Liver (tissue), 3 donors: ENCODE measurements around the gene NARS2.

Source experiments
- JUND ChIP-seq, 2 donors: IDR thresholded peaks; 2 replicates each; pipeline ENCODE4 v1.6.1; 2016; ENCODE audit warnings: antibody characterized with exemption in 2 of 2
- NR2F2 ChIP-seq: IDR thresholded peaks from 2 replicates; pipeline ENCODE4 v1.6.1; 2016; ENCODE audit warnings: antibody characterized with exemption
- RAD21 ChIP-seq, 2 donors: IDR thresholded peaks; 2 replicates each; pipeline ENCODE4 v1.6.1; 2016; ENCODE audit warnings: antibody characterized with exemption in 2 of 2, mild to moderate bottlenecking in 2 of 2
- REST ChIP-seq: IDR thresholded peaks from 2 replicates; pipeline ENCODE4 v1.6.1; 2016; ENCODE audit warnings: antibody characterized with exemption, mild to moderate bottlenecking
- RXRA ChIP-seq, 2 donors: IDR thresholded peaks; 2 replicates each; pipeline ENCODE4 v1.6.1; 2017 to 2018; ENCODE audit warnings: antibody characterized with exemption in 2 of 2, mild to moderate bottlenecking in 1 of 2
- TAF1 ChIP-seq: conservative IDR thresholded peaks from 2 replicates; pipeline ENCODE4 v1.6.1; 2016; ENCODE audit warnings: antibody characterized with exemption, mild to moderate bottlenecking
- YY1 ChIP-seq: IDR thresholded peaks from 2 replicates; pipeline ENCODE4 v1.6.1; 2016; ENCODE audit warnings: antibody characterized with exemption, mild to moderate bottlenecking
- TF ChIP-seq, protein P1 (sequence below): IDR thresholded peaks from 2 replicates; pipeline ENCODE4 v1.6.1; 2016; ENCODE audit warnings: antibody characterized with exemption
- TF ChIP-seq, protein P2 (sequence below): IDR thresholded peaks from 2 replicates; pipeline ENCODE4 v1.6.1; 2016; ENCODE audit warnings: antibody characterized with exemption
- TF ChIP-seq, protein P3 (sequence below): fragments of 150-350 bp; IDR thresholded peaks from 2 replicates; pipeline ENCODE4 v1.5.1; 2017; ENCODE audit warnings: improper control_type of control experiment, low read depth, low read length; ENCODE audit not compliant: missing input control
- donor health status: healthy.
- donor health status: healthy.

DNA sequence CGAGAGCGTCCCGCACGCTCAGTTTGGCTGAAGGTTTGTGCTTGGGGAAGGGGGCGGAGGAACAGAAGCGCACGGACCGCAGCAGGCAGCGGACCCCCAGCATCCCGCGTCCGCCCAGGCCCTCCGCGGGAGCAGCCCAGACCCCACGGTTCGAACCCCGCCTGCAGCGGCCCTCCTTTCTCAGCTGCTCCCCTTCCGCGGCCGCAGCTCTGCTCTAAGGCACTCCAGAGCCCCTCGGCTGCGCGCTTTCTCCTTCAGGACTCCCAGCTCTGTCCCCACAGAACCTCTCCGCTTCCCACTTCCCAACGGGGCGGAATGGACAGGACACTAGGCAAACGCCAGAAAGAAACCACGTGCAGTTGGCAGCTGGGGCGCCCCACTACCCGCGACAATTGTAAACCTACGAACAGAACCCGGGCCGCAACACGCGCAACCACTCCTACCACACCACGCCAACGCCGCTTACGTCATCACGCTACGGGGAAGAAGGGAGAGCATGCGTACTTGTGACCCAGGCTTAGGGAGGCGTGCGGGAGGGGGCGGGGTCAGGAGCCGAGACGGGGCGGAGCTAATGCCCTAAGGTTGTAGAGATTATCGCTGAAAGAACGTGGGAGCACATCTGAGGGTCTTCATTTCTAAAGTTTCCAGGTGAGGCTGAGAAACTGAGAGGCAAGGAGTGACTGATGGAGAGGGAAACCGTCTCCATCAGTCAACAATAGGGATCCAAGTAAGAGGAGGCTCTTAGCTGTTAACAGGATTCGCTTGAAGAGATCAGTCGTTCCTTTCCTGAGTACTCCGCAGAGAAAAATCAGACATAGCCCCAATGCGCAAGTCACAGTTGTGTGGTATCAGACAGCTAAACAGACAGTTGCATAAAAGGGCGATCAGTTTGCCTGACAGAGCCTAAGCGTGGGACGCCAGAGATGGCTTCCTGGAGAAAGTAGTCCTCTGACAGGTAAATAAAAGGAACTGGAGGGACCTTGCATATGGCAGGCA lies at the start of gene NARS2:
- TF ChIP-seq, protein P1, sequence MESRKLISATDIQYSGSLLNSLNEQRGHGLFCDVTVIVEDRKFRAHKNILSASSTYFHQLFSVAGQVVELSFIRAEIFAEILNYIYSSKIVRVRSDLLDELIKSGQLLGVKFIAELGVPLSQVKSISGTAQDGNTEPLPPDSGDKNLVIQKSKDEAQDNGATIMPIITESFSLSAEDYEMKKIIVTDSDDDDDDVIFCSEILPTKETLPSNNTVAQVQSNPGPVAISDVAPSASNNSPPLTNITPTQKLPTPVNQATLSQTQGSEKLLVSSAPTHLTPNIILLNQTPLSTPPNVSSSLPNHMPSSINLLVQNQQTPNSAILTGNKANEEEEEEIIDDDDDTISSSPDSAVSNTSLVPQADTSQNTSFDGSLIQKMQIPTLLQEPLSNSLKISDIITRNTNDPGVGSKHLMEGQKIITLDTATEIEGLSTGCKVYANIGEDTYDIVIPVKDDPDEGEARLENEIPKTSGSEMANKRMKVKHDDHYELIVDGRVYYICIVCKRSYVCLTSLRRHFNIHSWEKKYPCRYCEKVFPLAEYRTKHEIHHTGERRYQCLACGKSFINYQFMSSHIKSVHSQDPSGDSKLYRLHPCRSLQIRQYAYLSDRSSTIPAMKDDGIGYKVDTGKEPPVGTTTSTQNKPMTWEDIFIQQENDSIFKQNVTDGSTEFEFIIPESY: peak; percentile 52
- TF ChIP-seq, protein P2, sequence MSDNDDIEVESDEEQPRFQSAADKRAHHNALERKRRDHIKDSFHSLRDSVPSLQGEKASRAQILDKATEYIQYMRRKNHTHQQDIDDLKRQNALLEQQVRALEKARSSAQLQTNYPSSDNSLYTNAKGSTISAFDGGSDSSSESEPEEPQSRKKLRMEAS: peak; percentile 92
- TF ChIP-seq TAF1 (peak; percentile 87), NR2F2 (peak; percentile 19), RAD21 (IDR thresholded peaks at IDR 0.05) (peak in 1 of 2 donors; percentile 7), REST (peak; percentile 56), YY1 (peak; percentile 74), RXRA (IDR thresholded peaks at IDR 0.05) (peak; percentile 13 to 27), JUND (IDR thresholded peaks at IDR 0.05) (peak in 1 of 2 donors; percentile 71)
- TF ChIP-seq, protein P3, sequence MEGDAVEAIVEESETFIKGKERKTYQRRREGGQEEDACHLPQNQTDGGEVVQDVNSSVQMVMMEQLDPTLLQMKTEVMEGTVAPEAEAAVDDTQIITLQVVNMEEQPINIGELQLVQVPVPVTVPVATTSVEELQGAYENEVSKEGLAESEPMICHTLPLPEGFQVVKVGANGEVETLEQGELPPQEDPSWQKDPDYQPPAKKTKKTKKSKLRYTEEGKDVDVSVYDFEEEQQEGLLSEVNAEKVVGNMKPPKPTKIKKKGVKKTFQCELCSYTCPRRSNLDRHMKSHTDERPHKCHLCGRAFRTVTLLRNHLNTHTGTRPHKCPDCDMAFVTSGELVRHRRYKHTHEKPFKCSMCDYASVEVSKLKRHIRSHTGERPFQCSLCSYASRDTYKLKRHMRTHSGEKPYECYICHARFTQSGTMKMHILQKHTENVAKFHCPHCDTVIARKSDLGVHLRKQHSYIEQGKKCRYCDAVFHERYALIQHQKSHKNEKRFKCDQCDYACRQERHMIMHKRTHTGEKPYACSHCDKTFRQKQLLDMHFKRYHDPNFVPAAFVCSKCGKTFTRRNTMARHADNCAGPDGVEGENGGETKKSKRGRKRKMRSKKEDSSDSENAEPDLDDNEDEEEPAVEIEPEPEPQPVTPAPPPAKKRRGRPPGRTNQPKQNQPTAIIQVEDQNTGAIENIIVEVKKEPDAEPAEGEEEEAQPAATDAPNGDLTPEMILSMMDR: no peak
